Breast epithelium (tissue), 4 donors: ENCODE measurements around the gene FAT2. TPM values are rescaled to one million over a fixed set of nuclear protein-coding genes. Genes with fewer than 3 reads are reported as not detected.
A peak's percentile ranks its signal among the peaks of the same experiment; 100 is the strongest.
"Not testable (repeated sequence)": the region's sequence is repeated elsewhere in the genome, so short reads cannot be mapped to it uniquely, and the experiment has no call there.

Experiments used
- DNase-seq, 2 donors: peaks; one replicate each; pipeline ENCODE4 v3.0.0-alpha.2; 2019; ENCODE audit warnings: low spot score in 2 of 2
- H3K27ac ChIP-seq, 2 donors: fragments of 200-600 bp; sonication (generic) in 1 of 2; one replicate each; pipeline ENCODE4 v1.5.1; 2016 to 2019; ENCODE audit warnings: mild to moderate bottlenecking in 1 of 2
- H3K27me3 ChIP-seq, 2 donors: fragments of 200-600 bp; sonication (generic) in 1 of 2; one replicate each; pipeline versions ENCODE4 v1.5.1 to v1.6.0; 2017 to 2019; ENCODE audit warnings: control low read depth in 1 of 2, mild to moderate bottlenecking in 1 of 2
- H3K36me3 ChIP-seq: fragments of 200-600 bp; one replicate; pipeline ENCODE4 v1.5.1; 2019
- H3K4me1 ChIP-seq, 2 donors: fragments of 200-600 bp; sonication (generic); one replicate each; pipeline ENCODE4 v1.5.1; 2016 to 2019; ENCODE audit warnings: control low read depth in 1 of 2
- H3K4me3 ChIP-seq, 3 donors: fragments of 200-600 bp; sonication (generic); 1 replicate in 2 of 3; 2 replicates in 1 of 3; pipeline ENCODE4 v1.5.1; 2016 to 2019; ENCODE audit warnings: mild to moderate bottlenecking in 3 of 3, moderate library complexity in 2 of 3
- H3K9me3 ChIP-seq, 2 donors: fragments of 200-600 bp; sonication (generic) in 1 of 2; one replicate each; pipeline ENCODE4 v1.5.1; 2016 to 2019; ENCODE audit warnings: control low read depth in 1 of 2
- POLR2A ChIP-seq: fragments of 450-650 bp; IDR thresholded peaks from one replicate; pipeline ENCODE4 v1.6.1; 2016; ENCODE audit warnings: antibody characterized with exemption, mild to moderate bottlenecking, moderate library complexity
- POLR2AphosphoS5 ChIP-seq, 3 donors: sonication (generic); formaldehyde crosslinking; IDR thresholded peaks; one replicate each; pipeline ENCODE4 v1.6.1; 2017; ENCODE audit warnings: antibody characterized with exemption in 3 of 3
- intact Hi-C: fragments of 100-400 bp; cut with DNase I; formaldehyde crosslinking; loops from one replicate; pipeline ENCODE4 v1.15.1; 2023; ENCODE audit warnings: low total_unique reads
- total RNA-seq, 3 donors: library from RNA; depleted of rRNA; stranded (reverse); fragments of >200 nt; gene quantifications; one replicate each; pipeline ENCODE4 v1.1.0, GENCODE V29; 2016
- TF ChIP-seq, protein P1 (sequence below), 3 donors: fragments of 450-650 bp; IDR thresholded peaks; one replicate each; pipeline ENCODE4 v1.5.1; 2016 to 2017; ENCODE audit warnings: antibody characterized with exemption in 3 of 3, mild to moderate bottlenecking in 3 of 3, moderate library complexity in 3 of 3

Gene FAT2
- total RNA-seq, 3 donors from 2014 or later, result 0.16 to 5.4 (median 3.6) TPM

DNA sequence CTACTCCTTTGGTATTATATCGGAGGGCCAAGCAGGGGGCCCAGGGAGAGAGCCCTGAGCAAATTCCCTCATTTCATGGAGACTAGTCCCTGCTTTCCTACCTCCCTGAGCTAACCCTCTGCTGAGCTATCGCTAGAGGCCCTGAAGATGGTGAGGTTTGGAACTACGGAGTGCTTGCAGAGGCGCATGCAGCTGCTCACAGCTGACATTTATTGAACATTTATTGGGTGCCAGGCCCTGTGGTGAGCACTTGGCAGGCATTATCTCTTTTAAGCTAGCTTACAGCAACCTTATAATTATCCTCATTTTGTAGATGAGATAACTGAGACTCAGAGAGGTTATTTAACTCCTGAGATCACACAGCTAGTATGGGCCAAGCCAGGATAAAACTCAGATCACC, 9.8 kb downstream of the FAT2 start:
- Histone ChIP-seq H3K36me3 (no peaks in the 10 kb centered on the region), H3K27ac (peak overlapping the region; percentile 48 to 74), H3K9me3 (no peaks in the 10 kb centered on the region), H3K4me3 (no peak overlapping the region), H3K27me3 (no peaks in the 10 kb centered on the region), H3K4me1 (peaks cover 0 to 7% of the 10 kb centered on the region in 2 donors)
- intact Hi-C loops, result no loop called here
- DNase-seq, result no peak
- TF ChIP-seq, protein P1, sequence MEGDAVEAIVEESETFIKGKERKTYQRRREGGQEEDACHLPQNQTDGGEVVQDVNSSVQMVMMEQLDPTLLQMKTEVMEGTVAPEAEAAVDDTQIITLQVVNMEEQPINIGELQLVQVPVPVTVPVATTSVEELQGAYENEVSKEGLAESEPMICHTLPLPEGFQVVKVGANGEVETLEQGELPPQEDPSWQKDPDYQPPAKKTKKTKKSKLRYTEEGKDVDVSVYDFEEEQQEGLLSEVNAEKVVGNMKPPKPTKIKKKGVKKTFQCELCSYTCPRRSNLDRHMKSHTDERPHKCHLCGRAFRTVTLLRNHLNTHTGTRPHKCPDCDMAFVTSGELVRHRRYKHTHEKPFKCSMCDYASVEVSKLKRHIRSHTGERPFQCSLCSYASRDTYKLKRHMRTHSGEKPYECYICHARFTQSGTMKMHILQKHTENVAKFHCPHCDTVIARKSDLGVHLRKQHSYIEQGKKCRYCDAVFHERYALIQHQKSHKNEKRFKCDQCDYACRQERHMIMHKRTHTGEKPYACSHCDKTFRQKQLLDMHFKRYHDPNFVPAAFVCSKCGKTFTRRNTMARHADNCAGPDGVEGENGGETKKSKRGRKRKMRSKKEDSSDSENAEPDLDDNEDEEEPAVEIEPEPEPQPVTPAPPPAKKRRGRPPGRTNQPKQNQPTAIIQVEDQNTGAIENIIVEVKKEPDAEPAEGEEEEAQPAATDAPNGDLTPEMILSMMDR (IDR thresholded peaks at IDR 0.05), result no peak
- TF ChIP-seq POLR2AphosphoS5 (IDR thresholded peaks at IDR 0.05) (no peak), POLR2A (no peak)

DNA sequence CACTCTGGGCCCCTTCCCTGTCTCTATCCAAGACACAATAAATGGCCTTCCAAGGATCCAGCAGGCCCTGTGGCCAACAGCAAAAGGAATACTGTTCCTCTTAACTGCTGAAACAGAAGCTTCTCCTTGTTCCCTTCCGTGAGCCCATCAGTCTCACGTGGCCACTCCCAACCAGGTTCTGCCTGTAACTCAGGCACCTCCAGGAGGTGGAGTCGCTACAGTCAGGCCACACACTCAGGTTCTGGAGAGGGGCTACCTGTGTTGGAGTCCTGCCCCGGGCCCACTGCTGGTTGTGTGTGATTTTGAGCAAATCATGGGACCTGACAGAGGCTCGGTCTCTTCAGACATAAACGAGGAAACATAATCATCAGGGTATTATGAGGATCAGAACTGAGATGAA, 10.3 kb downstream of the FAT2 start:
- peak in 1 of 2 donors; percentile 42 for DNase-seq
- Histone ChIP-seq H3K4me1 (peaks cover 0 to 7% of the 10 kb centered on the region in 2 donors), H3K9me3 (no peaks in the 10 kb centered on the region), H3K27me3 (no peaks in the 10 kb centered on the region), H3K36me3 (no peaks in the 10 kb centered on the region), H3K27ac (peak overlapping the region; percentile 48 to 74), H3K4me3 (no peak overlapping the region)
- TF ChIP-seq, protein P1 (IDR thresholded peaks at IDR 0.05), result no peak
- TF ChIP-seq POLR2A (no peak), POLR2AphosphoS5 (IDR thresholded peaks at IDR 0.05) (no peak)
- intact Hi-C loops, result no loop called here

DNA sequence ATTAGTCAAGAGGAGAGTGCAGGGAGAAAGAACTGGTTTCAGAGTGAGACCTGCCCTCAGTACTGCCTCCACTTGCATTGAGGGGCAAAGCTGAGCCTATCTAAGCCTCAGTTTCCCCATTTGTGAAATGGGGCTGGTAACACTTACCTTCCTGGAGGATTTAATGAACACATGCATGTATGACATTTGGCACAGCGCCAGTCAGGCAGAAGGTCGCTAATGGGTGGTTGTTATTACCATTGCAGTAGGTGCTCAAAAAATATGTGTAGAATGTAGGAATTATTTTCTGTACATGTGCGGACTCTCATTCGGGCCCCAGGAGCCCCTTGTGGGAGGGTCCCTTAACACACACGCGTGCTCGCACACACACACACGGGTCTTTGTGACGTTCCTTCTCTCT, 10.9 kb downstream of the FAT2 start:
- Histone ChIP-seq H3K9me3 (no peaks in the 10 kb centered on the region), H3K27me3 (no peaks in the 10 kb centered on the region), H3K36me3 (no peaks in the 10 kb centered on the region), H3K4me3 (no peak overlapping the region), H3K27ac (peak overlapping the region in 1 of 2 donors; percentile 48), H3K4me1 (peaks cover 0 to 7% of the 10 kb centered on the region in 2 donors)
- TF ChIP-seq, protein P1 (IDR thresholded peaks at IDR 0.05), result no peak
- intact Hi-C loops, result no loop called here
- no peak for DNase-seq

DNA sequence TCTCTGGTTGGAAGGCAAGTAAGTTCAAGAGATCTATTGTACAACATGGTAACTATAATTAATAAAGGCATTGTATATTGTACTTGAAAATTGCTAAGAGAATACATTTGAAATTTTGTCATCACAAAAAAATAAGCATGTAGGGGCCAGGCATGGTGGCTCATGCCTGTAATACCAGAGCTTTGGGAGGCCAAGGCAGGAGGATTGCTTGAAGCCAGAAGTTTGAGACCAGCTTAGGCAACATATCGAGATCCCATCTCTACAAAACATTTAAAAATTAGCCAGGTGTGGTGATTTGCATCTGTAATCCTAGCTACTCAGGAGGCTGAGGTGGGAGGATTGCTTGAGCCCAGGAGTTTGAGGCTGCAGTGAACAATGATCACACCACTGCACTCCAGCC, 12.0 kb downstream of the FAT2 start:
- H3K27me3 ChIP-seq, H3K4me1 ChIP-seq, DNase-seq, H3K36me3 ChIP-seq, H3K4me3 ChIP-seq, H3K27ac ChIP-seq, H3K9me3 ChIP-seq, intact Hi-C loops: not testable (repeated sequence)

DNA sequence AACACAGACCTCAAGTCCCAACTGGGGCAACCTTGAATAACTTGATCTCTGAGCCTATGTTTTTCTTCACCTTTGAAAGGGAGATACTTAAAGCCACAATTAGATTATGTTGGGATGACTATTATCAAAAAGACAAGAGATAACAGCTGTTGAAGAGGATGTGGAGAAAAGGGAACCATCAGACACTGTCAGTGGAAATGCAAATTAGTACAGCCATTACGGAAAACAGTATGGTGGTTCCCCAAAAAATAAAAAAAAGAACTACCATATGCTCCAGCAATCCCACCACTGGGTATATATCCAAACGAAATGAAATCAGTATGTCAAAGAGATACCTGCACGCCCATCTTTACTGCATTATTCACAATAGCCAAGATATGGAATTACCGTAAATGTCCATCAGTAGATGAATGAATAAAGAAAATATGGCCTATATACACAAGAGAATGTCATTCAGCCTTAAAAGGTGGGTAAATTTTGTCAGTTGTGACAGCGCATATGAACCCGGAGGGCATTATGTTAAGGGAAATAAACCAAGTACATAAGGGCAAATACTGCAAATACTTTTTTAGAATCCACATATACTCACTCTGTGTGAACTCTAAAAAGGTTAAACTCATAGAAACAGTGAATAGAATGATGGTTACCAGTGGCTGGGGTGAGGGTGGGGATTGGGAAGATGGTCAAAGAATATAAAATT, 12.7 kb downstream of the FAT2 start:
- Histone ChIP-seq H3K4me3 (no peak overlapping the region), H3K9me3 (no peaks in the 10 kb centered on the region), H3K36me3 (no peaks in the 10 kb centered on the region), H3K4me1 (peaks cover 0 to 7% of the 10 kb centered on the region in 2 donors), H3K27me3 (no peaks in the 10 kb centered on the region), H3K27ac (no peak overlapping the region)
- TF ChIP-seq POLR2A, result no peak
- no peak for TF ChIP-seq POLR2AphosphoS5 (IDR thresholded peaks at IDR 0.05)
- TF ChIP-seq, protein P1 (IDR thresholded peaks at IDR 0.05), result no peak
- no peak for DNase-seq
- intact Hi-C loops, result no loop called here
